Activated naive CD4-positive, alpha-beta T cell treated with anti-CD3 and anti-CD28 coated beads, Interleukin-2, amount 50 U/mL, for 24 hours (primary cell): ENCODE data around the gene P2RY2.

Source experiments
- H3K27ac Mint-ChIP-seq: one replicate; pipeline ENCODE4 v1.8.0; 2021; ENCODE audit warnings: mild to moderate bottlenecking, mixed read lengths
- H3K27me3 Mint-ChIP-seq: one replicate; pipeline ENCODE4 v1.8.0; 2021; ENCODE audit warnings: mixed read lengths
- H3K36me3 Mint-ChIP-seq: one replicate; pipeline ENCODE4 v1.8.0; 2021; ENCODE audit warnings: mixed read lengths
- H3K4me1 Mint-ChIP-seq: one replicate; pipeline ENCODE4 v1.8.0; 2021; ENCODE audit warnings: mixed read lengths
- H3K4me3 Mint-ChIP-seq: one replicate; pipeline ENCODE4 v1.8.0; 2021; ENCODE audit warnings: mild to moderate bottlenecking, mixed read lengths
- H3K9me3 Mint-ChIP-seq: one replicate; pipeline ENCODE4 v1.8.0; 2021; ENCODE audit warnings: mixed read lengths

The P2RY2 gene

DNA sequence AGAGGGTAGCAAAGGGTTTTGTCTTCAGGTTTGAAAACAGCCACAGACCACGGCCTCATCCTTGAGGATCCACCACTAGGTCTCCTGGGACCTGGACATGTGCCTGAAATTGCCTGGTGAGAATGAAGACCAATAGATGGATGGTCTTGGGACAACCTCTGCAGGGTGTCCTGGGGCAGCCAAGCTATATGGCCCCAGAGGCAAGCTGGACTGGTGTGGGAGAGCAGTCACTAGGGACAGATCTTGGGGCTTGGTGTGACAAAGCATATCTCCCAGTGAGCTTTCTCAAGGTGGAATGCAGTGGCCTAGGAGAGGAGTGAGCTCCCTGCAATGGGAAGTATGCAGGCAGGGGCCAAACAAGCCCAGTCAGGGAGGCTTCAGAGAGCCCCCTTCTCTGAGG, 67.6 kb downstream of the P2RY2 start:
- Mint-ChIP-seq H3K27me3 (no peaks in the 10 kb centered on the region), H3K9me3 (no peaks in the 10 kb centered on the region), H3K36me3 (no peaks in the 10 kb centered on the region), H3K27ac (no peak overlapping the region), H3K4me3 (no peak overlapping the region), H3K4me1 (peaks cover 6% of the 10 kb centered on the region)
